GM21528 (cell line): ENCODE data around the gene DKK2.

Experiments
- ATAC-seq: cut with Tn5 transposase; IDR thresholded peaks from one replicate; pipeline ENCODE4 v1.9.1; 2021; ENCODE audit warnings: mild to moderate bottlenecking, moderate library complexity; ENCODE audit not compliant: unreplicated experiment, low FRiP score

DKK2 gene, protein sequence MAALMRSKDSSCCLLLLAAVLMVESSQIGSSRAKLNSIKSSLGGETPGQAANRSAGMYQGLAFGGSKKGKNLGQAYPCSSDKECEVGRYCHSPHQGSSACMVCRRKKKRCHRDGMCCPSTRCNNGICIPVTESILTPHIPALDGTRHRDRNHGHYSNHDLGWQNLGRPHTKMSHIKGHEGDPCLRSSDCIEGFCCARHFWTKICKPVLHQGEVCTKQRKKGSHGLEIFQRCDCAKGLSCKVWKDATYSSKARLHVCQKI

DNA sequence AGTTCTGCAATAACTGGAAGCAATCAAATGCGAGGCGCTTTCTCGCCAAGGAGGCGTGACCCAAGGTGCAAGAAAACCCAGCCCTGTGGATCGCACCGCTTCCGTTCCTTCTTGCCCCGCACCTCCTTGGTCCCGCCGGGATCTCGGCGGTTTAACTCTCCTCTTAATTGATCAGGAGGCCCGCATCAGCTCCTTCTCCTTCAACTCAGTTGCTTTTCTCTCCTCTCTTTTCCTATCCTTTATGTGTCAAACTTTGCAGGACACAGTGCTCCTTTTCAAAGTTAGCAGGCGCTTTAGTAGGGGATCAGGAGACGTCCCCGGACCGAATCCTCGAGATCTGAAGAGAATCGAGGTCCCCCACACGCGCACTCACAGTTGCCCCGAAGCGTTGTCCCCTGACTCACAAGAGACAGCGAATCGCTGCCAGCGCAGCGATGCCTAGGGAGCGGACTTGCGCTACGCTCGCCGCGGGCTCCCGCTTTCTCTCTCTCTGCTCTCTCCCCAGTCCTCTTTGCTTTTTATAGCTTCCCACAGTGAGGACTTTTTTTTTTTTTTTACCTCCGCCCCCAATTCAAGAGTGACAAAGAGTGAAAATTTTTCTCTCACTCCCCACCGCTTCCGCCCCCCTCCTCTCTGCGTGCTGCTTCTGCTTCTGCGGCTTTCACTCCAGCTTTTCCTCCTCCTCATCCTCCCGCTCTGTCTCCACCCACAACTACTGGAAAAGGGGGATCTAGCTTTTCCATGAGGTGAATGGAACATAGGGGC lies at the start of gene DKK2:
DKK2 (minus strand) TSS at position 495 of the 765 bp plus-strand sequence. CDS start 722 bp downstream, outside the sequence.
- no peak for ATAC-seq

DNA sequence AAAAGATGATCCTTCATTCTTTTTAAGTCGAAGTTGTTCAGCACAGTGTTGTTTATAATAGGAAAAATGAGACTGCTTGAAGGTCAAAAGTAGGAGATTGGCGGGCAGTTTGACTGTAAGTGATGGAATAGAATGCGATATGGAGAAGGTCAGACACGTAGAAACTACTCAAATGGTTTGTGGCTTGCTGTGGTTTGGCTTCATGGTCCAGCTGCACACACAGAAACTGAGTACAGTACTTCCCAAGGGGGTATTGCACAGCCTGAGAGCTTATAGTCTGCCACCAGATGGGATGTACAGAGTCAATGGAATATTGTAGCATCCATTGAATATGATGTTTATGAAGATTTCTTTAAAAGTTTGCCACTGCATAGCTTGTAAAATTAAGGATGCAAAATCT lies 41.1 kb upstream of the DKK2 start:
- ATAC-seq: no peak

DNA sequence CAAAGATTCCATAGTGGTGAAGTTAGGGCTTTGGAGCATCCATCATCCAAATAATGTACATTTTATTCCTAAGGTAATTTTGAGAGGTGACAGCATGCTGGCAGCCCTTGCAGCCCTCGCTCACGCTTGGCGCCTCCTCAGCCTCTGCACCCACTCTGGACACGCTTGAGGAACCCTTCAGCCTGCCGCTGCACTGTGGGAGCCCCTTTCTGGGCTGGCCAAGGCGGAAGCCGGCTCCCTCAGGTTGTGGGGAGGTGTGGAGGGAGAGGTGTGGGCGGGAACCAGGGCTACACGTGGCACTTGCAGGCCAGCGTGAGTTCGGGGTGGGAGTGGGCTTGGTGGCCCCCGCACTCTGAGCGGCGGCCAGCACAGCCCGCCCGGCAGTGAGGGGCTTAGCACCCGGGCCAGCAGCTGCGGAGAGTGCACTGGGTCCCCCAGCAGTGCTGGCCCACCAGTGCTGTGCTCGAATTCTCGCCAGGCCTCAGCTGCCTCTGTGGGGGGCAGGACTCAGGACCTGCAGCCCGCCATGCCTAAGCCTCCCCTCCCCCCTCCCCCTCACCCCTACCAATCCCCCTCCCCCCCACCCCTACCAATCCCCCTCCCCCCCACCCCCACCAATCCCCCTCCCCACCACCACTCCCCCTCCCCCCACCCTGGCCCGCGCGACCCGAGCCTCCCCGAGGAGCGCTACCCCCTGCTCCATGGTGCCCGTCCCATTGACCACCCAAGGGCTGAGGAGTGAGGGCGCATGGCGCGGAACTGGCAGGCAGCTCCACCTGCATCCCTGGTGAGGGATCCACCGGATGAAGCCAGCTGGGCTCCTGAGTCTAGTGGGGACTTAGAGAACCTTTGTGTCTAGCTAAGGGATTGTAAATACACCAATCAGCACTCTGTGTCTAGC lies 37.0 kb upstream of the DKK2 start:
- ATAC-seq: no peak

DNA sequence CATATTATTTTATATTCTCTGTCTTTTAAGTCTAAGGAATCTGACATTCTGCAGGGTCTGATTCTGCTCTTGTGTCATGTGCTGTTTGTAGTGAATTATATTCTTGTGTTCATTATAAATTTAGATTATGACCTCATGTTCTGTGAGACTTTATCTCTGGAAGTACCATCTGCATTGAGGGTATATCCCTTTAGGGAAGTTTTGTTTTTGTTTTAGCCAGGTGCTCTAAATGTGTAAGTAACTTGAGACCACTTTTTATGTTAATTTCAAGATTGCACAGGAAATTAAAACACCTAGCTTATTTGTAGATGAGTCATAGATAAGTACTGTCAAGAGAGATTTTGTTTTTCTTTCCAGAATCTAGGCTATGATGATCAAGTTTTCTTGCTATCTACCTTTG lies 35.0 kb upstream of the DKK2 start:
- ATAC-seq: no peak

DNA sequence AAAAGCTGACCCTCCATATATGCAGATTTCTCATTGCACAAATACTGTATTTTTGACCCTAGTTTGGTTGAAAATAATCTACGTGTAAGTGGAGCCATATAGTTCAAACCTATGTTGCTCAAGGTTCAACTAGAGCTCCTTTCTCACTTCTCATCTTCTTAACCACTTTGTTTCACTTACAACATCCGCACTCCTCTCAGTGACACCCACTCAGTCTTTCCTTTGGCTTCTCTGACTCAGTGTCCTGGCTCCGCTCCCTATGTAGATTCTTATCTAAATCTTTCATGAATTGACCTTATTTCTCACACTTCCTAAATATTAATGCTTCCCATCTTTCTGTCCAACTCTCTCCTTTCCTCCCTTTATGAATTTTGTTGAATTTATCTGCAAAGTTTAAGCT lies 32.9 kb upstream of the DKK2 start:
- no peak for ATAC-seq

DNA sequence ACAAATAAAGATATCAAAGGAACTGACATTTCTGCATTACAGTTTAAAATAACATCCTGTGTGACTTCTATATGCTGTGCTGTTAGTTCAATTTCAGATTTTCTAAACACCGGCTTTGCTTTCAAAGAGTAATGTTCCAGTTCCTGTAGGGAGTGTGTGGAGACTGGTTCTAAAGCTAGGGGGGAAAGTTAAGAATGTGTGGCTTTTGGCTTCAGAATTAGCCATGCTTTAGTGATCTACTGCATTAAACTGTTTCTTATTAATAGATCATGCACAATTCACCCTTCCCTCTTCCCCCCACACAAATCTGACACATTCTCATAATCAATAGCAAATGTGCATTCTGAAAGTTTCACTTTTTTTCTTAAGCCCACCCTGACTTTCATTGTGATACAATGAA lies 32.0 kb upstream of the DKK2 start:
- ATAC-seq: no peak

DNA sequence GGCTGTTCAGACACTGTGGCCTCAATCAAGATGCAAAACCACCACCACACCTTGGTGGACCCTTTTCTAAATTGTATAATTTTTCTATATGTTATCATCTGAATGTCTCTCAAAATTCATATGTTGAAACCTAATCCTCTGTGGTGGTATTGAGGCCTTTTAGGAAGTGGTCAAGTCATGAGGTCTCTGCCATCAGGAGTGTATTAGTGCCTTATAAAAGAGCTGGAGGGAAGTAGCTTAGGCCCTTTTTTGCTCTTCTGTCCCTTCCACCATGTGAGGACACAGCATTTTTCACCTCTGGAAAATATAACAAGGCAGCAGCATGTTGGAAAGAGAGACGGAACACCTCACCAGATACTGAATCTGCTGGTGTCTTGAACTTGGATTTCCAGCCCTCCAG lies 30.5 kb upstream of the DKK2 start:
- no peak for ATAC-seq

DNA sequence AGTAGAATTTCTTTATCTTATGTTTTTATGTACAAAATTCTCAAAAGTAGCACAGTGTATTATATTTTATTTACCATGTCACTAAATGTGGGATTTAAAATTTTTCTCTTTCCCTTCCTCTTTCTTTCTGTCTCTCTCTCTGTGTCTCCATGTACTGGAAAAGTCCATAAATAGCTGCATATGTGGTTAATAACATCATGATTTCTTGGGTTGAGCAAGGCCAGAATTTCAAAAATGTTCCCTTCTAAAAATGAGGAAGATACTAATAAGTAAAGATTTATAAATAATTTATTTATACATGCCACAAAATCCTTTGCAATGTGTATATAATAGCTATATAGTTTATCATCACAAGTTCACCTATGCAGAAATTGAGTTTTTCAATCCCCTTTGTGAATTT lies 29.1 kb upstream of the DKK2 start:
- no peak for ATAC-seq

DNA sequence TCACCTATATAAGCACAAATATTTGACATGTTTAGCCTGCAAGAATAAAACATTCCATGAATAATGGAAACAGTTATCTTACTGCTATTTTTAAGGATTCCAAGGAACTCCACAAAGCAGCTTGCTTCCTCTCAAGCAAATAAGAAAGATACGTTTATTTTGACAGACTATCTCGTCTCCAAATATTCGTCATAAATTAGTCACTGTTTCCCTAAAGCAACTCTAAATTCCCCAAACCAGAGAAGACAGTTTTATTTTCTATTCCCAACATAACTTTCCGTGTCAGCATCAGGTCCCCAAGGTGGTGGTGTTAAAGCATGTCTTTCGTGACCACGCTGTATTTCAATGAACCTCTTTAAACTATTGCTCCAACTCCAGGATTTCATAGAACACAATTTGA lies 24.3 kb upstream of the DKK2 start:
- no peak for ATAC-seq

DNA sequence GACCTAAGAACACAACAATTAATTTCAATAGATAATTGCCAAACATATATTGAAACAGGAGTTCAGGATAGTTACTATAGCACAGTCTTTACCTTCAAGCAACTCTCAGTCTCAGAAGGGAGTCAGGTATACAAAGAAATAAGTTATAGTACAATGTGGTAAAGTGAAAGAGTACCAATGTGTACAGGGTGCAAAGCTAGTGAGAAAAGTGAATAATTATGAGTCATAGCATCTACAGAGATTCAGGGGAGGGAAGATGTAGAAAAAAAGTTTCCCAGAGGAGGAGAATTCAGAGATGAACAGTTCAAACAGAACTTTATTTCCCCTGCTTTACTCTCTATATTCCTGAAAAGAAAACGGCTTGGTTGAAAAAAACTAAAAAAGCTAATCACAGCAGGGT lies 22.7 kb upstream of the DKK2 start:
- no peak for ATAC-seq

DNA sequence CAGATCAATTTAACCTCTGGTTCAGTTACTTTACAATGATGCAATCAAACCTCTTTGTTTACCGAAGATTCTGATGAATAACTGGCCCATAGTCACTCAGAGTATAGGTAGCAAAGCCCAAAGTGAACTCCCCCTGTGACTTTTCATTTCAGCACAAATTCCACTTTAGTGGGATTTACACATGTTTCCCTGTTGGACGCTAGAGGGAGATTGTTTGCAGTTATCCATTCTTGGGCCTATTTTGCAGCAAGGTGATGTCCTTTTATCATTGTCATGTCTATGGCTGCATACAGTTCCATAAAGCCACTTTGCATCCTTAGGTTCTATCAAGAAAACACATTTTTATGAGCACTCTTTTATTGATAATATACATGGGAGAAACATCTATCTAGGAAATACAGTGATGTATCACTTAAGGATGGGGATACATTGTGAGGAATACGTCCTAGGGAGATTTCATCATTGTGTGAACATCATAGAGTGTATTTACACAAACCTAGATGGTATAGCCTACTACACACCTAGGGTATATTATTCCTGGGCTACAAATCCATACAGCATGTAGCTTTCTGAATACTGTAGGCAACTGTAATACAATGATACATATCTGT lies 14.5 kb upstream of the DKK2 start:
- ATAC-seq: no peak

DNA sequence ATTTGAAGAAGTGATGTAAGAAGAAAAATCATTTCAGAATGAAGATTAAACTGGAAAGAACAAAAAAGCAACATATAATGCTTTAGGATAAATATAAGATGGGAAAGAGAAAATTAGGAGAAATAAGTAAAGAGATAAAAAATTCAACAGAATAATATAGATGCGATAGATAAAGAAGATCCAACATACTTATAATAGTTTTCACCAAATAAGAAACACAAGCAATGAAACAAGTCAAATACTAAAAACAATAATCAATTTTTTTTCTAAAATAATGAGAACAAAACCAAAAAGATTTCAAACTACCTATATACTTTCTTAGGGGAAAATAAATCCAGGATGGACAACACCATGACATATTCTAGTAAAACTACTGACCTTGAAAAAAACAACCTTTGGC lies 10.1 kb upstream of the DKK2 start:
- no peak for ATAC-seq

DNA sequence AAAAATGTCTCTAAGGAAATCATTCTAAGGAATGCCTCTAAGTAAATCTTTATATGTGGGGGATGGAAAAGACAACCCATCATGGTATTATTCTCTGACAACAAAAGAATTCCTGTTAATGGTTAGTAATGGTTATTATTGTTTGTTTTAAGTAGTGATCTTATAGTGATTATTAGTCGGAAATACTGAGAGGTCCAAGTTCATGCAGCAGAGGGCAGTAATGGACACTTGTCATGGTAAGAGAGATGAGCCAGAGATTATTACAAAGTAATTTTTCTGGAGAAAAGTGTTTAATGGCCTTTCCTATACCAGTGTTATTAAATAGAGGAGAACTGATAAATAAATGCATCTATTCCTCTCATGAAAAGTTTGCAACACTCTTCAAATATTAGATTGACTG lies 8.1 kb upstream of the DKK2 start:
- ATAC-seq: no peak

DNA sequence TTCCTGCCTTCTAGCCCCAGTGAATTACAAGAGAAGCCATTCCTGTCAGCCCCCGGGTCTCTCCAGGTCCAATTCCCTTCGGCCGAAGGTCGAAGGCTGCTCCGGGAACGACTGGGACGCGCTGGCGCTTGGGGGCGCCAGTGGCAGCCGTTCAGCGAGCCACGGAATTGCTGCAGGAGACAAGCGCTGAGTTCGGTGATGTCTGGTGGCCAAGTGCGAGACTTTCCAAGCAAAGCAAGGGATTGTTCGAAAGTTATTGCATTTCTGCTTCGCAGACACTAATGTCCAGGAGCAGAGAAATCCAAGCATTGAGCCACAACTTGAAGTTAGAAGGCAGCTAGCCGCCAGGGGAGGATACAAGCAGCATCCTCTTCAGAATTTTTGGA lies 1.1 kb upstream of the DKK2 start:
- ATAC-seq: no peak

DNA sequence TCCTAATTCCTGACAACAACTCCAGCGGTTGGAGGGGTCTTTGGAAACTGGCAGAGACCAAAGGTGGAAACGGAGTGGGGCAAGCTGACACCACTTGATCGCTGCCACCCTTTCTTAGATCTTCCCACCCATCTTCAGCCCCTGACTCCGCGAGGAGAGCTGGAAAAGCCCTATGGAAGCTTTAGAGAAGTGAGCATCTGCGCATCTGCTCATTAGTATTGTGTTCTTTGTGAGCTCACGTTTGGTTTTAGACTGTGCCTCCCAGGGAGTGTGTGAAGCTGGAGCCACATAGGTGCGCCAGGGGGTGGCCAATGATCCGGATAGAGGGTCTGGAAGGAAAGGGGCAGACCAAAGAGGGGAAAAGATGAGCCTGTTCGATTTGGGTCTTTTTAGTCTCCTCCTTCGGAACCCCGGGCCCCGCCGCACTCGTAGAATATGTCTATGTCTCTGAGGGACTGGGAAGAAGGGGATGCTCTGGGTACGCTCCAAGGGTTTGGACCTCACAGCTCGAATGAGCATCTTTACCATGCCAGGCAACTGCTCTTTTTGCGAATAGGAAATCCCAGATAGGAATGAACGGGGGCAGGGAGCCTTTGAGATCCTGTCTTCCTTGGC lies 578 bp upstream of the DKK2 start:
- ATAC-seq: no peak

DNA sequence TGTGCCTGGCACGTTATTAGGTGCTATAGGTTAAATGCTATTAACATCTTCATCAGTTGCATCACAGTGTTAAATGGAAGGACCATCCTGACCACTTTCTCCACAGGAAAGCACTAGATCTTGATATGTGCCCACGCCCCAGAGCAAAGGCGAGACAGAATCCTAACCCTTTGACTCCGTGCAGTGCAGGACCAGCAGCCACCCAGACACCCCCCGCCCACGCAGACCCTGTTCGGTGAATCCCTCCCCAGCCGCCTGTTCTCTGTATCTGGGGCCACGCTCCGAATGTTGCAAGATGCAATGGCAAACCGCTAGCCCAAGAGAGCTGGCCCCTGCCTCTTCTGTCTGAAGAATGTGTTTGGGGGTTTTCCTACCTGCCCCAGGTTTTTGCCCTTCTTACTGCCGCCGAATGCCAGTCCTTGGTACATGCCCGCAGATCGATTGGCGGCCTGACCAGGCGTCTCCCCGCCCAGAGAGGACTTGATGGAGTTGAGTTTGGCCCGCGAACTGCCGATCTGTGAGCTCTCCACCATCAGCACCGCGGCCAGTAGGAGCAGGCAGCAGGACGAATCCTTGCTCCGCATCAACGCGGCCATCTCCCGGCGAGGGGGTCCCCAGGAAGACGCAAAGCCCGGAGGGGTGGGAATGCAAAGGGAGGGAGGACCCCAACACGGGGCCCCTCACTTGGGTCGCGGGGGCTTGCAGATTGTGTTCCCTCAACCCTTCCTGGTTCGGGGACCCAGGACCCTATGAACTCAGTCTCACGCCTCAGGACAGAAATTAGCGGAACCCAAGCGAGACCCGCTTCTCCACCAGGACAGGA lies 906 bp downstream of the DKK2 start:
- ATAC-seq: no peak

DNA sequence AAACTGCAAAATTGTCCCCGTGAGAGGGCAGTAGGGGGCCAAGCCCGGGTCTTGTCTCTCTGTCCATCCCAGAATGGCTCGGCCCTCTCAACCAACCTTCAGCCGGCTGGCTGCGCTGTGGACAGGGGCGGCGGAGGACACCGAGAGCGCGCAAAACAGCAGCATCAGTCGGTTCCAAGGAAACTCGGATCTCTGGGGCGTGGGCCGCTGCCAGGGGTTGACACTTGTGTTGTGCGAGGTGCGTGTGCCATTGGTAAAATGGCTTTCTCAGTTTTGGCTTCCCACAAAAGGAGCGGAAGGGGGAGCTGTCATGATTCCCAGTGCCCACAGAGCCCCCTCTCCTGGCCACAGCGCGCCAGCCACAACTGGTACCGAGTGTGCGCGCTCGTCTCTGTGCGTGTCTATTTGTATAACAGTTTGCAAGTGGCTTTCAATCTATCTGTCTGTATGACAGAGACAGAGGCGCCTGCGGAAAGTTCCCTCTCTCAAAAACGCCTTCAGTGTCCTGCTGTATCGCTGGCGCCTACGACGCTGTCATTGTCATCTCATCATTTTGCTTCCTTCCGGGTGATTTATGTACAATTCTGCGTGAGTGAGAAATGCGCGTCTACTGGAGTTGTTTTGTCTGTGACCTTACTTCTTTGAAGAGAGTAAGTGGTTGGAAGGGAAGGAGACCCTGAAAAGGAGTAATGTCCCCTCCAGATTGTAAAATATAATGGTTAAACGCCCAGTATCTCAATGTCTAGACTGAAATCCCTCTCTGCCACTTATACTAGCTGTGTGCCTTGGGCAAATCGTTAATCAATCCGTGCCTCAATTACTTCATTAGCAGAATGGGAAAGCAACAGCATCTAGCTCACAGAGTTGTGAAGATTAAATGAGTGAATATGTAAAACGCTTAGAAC lies 1.8 kb downstream of the DKK2 start:
- ATAC-seq: no peak

DNA sequence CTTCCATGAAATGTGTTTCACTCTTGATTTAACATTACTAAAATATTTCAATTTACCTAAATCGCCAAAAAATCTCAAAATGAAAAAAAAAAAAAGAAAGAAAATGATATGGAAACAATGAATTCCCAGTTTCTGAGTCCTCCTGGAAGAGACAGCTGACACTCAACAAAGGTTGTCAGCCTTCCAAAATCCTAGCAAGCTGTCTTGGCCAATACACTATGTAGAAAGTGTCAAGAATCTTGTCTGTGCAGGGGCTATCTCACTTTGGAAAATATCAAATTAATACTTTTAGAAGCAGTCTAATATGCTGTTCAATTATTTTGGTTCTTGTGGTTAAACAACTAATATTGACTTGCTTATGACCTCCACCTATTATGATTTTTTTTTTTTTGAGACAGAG lies 8.7 kb downstream of the DKK2 start:
- no peak for ATAC-seq

DNA sequence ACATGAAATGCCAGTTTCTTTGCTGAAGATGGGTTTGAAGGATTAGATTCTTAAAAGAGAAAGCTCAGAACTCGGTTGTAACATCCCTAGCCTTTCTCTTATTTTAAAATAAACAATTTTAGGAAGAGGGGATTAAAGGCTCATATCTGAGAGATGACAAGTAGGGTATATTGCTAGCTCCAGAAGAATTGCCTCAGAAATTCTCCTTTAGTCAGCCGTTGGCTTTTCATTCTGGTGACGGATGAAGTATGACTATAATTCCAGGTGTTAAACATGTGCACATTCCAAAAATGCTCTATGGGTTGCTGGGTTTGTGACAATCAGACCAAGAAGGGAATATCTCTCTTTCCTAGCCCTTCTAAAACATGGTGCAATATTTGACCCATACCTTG lies 17.8 kb downstream of the DKK2 start:
- no peak for ATAC-seq
